ENCODE measurements around the gene TAT.

TAT gene

GRCh38 chr16:71536752-71537499 lies 40.0 kb downstream of the TAT start:
- H3K4me3 ChIP-seq (replicated peaks in 1 of 2; ENCODE audit: low read depth in 2 of 2, low read length in 2 of 2) = no peak overlapping the region
- no peak for DNase-seq (ENCODE audit: low read depth in 2 of 2)
- TF ChIP-seq, protein P1, sequence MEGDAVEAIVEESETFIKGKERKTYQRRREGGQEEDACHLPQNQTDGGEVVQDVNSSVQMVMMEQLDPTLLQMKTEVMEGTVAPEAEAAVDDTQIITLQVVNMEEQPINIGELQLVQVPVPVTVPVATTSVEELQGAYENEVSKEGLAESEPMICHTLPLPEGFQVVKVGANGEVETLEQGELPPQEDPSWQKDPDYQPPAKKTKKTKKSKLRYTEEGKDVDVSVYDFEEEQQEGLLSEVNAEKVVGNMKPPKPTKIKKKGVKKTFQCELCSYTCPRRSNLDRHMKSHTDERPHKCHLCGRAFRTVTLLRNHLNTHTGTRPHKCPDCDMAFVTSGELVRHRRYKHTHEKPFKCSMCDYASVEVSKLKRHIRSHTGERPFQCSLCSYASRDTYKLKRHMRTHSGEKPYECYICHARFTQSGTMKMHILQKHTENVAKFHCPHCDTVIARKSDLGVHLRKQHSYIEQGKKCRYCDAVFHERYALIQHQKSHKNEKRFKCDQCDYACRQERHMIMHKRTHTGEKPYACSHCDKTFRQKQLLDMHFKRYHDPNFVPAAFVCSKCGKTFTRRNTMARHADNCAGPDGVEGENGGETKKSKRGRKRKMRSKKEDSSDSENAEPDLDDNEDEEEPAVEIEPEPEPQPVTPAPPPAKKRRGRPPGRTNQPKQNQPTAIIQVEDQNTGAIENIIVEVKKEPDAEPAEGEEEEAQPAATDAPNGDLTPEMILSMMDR (IDR thresholded peaks at IDR 0.05; ENCODE audit: low read depth, low read length) = no peak

- no peak overlapping the region for H3K4me3 ChIP-seq (replicated peaks in 1 of 2; ENCODE audit: low read depth in 2 of 2, low read length in 2 of 2)
- TF ChIP-seq, protein P1 (IDR thresholded peaks at IDR 0.05; ENCODE audit: low read depth, low read length) = no peak
- no peak for DNase-seq (ENCODE audit: low read depth in 2 of 2)
Observed at GRCh38 chr16:71532366-71532765, 44.5 kb downstream of the TAT start.

GRCh38 chr16:71528863-71529262 lies 48.0 kb downstream of the TAT start:
- no peak overlapping the region for H3K4me3 ChIP-seq (replicated peaks in 1 of 2; ENCODE audit: low read depth in 2 of 2, low read length in 2 of 2)
- no peak for DNase-seq (ENCODE audit: low read depth in 2 of 2)
- TF ChIP-seq, protein P1 (IDR thresholded peaks at IDR 0.05; ENCODE audit: low read depth, low read length) = no peak

DNA sequence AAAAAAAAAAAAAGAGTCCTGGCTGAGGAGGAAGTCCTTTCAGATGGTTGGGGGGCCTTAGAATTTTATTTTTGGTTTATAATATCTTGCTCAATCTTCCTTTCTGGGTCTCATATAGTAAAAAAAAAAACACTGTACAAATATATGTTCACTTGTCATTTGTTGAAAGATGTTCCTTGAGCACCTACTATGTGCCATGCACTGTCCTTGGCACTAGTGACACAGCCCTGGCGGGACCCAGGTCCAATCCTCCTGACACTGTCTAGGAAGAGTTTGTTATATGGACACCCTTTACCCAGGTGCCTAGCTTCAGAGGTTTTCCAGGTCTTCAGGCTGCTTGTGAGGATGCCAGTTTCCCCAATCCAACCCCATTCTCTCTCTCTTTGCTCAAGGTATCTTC lies 48.6 kb downstream of the TAT start:
- no peak for DNase-seq (ENCODE audit: low read depth in 2 of 2)
- H3K4me3 ChIP-seq (replicated peaks in 1 of 2; ENCODE audit: low read depth in 2 of 2, low read length in 2 of 2) = no peak overlapping the region
- TF ChIP-seq, protein P1 (IDR thresholded peaks at IDR 0.05; ENCODE audit: low read depth, low read length) = no peak

- TF ChIP-seq, protein P1 (IDR thresholded peaks at IDR 0.05; ENCODE audit: low read depth, low read length) = no peak
- H3K4me3 ChIP-seq (replicated peaks in 1 of 2; ENCODE audit: low read depth in 2 of 2, low read length in 2 of 2) = no peak within 1 kb of the TSS
- DNase-seq (ENCODE audit: low read depth in 2 of 2) = peak; percentile 58 to 62
Observed at GRCh38 chr16:71526111-71526631, 50.7 kb downstream of the TAT start, which contains the start of gene CHST4. Gene CHST4 (plus strand): TSS chr16:71526426. CDS start chr16:71536678, 10,252 bp downstream.

DNA sequence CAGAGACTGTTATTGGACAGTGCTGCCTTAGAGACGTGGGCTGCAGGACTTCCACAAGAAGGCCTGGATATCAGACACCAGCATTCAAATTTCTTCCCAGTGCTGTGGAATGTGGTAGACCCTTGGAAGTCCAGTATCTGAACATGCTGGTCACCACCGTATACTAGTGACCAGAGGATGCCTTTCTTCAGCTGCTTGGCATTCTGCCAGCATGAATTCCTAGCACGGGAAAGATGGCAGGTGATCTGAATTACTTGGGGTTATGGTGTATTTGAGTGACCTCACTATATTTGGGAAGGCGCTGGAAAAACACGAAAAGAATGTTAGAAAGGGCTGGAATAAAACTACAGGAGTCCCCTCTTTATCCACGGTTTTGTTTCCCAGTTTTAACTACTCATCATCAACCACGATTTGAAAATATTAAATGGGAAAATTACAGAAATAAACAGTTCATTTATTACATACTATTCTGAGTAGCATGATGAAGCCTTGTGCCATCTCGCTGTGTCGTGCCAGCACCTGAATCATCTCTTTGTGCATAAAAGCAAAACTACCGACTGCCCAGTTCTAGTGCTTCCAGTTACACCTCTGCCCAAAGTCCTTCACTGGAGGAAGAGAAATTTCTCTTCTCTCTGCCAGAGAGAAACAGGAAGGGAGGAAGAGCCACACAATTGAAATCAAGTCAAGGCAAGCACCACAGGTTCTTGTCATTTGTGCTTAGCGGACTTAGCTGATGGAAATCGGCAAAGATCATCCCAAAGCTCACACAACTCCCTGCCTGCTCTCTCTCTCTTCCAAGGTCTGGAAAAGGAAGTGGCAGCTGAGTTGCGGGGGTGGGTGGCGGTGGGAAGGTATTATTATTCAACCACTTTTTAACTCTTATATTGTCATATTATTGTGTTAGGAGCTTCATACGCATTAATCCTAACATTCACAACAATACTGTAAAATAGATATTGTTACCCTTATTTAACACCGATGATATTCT lies 52.0 kb downstream of the TAT start:
- H3K4me3 ChIP-seq (replicated peaks in 1 of 2; ENCODE audit: low read depth in 2 of 2, low read length in 2 of 2) = no peak overlapping the region
- no peak for DNase-seq (ENCODE audit: low read depth in 2 of 2)
- TF ChIP-seq, protein P1 (IDR thresholded peaks at IDR 0.05; ENCODE audit: low read depth, low read length) = no peak
